Calu3 (cell line): Measurements from ENCODE around the gene BCAT1. TPM values are rescaled to one million over a fixed set of nuclear protein-coding genes. Genes with fewer than 3 reads are reported as not detected.
"Not testable (repeated sequence)": the region's sequence is repeated elsewhere in the genome, so short reads cannot be mapped to it uniquely, and the experiment has no call there.

Experiments used
- BruUV-seq: library from RNA; stranded (reverse); fragments of 400-500 nt; replicated peaks from 2 replicates; lab custom pipeline; 2021; lab: Mats Ljungman, UMichigan
- CTCF ChIA-PET: fragments of 300-600 bp; sonication (Branson Sonifier 250); formaldehyde crosslinking; loops from one replicate; lab custom pipeline; 2022; ENCODE audit warnings: antibody characterized with exemption; lab: Charles Lee
- DNase-seq: peaks from one replicate; pipeline ENCODE4 v3.0.0; 2022
- H3K27ac Mint-ChIP-seq: one replicate; pipeline ENCODE4 v1.8.0; 2022; ENCODE audit warnings: mixed read lengths; ENCODE audit not compliant: unreplicated experiment
- H3K27me3 Mint-ChIP-seq: one replicate; pipeline ENCODE4 v1.8.0; 2022; ENCODE audit warnings: mixed read lengths; ENCODE audit not compliant: unreplicated experiment
- H3K36me3 Mint-ChIP-seq: one replicate; pipeline ENCODE4 v1.8.0; 2022; ENCODE audit warnings: mild to moderate bottlenecking, moderate library complexity, mixed read lengths; ENCODE audit not compliant: insufficient read depth, unreplicated experiment
- H3K4me1 Mint-ChIP-seq: one replicate; pipeline ENCODE4 v1.8.0; 2022; ENCODE audit warnings: mild to moderate bottlenecking, low read depth, mixed read lengths; ENCODE audit not compliant: unreplicated experiment
- H3K4me3 Mint-ChIP-seq: one replicate; pipeline ENCODE4 v1.8.0; 2022; ENCODE audit warnings: mild to moderate bottlenecking, low read depth, moderate library complexity, mixed read lengths; ENCODE audit not compliant: unreplicated experiment
- H3K9me3 Mint-ChIP-seq: one replicate; pipeline ENCODE4 v1.8.0; 2022; ENCODE audit warnings: low read depth, mixed read lengths; ENCODE audit not compliant: unreplicated experiment
- CTCF ChIP-seq: fragments of 200-600 bp; IDR thresholded peaks from one replicate; pipeline ENCODE4 v1.8.0; 2022; ENCODE audit warnings: antibody characterized with exemption; ENCODE audit not compliant: unreplicated experiment
- intact Hi-C: fragments of 100-400 bp; cut with micrococcal nuclease; formaldehyde crosslinking; loops from one replicate; pipeline ENCODE4 v1.10.0; 2022; ENCODE audit not compliant: unreplicated experiment
- total RNA-seq: library from RNA; stranded (reverse); gene quantifications from 2 replicates; pipeline ENCODE4 v1.2.3, GENCODE V29; 2022

BCAT1 gene
- total RNA-seq, 1 experiment from 2014 or later = 4.0 TPM

DNA sequence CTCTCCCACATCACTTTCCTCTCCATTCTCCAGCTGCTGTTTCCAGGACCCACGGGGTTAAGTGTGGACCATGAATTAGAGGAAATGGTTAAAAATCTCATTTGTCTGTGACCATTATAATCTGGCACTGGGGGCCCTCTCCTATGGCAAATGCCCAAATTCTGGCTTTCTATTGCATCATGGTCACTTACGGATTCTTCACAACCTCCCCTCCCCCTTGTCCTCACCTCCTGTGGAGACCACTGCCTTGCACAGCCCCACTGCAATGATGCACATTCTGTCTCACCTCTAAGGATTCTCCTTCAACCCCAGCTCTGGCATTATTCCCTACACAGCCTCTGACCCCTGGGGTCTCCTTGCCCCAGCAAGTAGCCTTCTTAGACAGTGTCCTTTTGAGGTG is 18.9 kb downstream of the BCAT1 start:
- H3K4me1 Mint-ChIP-seq = no peaks in the 10 kb centered on the region
- peaks cover 13% of the 10 kb centered on the region for H3K27me3 Mint-ChIP-seq
- BruUV-seq = no TSS peak
- H3K4me3 Mint-ChIP-seq = no peak overlapping the region
- intact Hi-C loops = no loop called here
- no peaks in the 10 kb centered on the region for H3K9me3 Mint-ChIP-seq
- no peaks in the 10 kb centered on the region for H3K36me3 Mint-ChIP-seq
- DNase-seq = no peak
- CTCF ChIA-PET = no interaction called here
- H3K27ac Mint-ChIP-seq = no peak overlapping the region
- no peak for TF ChIP-seq CTCF

- H3K4me1 Mint-ChIP-seq, H3K4me3 Mint-ChIP-seq, H3K27ac Mint-ChIP-seq, CTCF ChIA-PET, DNase-seq, H3K9me3 Mint-ChIP-seq, BruUV-seq, intact Hi-C loops, H3K36me3 Mint-ChIP-seq: not testable (repeated sequence)
- H3K27me3 Mint-ChIP-seq = peaks cover 13% of the 10 kb centered on the region
Observed at GRCh38 chr12:24928533-24929306, 20.2 kb downstream of the BCAT1 start.

DNA sequence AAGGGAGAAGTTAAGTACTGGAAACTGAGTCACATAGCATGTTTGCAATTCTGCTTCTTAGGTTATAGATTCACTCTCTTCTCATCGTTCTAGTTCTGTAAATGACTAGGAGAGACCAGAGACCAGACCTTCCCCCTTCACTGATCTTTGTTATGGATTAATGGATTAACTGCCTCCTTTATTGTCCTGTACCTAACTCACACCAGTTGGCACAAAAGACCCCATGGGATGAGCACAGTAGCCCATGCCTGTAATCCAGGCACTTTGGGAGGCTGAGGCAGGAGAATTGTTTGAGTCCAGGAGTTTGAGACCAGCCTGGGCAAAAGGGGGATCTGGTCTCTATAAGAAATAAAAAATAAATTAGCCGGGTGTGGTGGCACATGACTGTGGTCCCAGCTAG is 20.8 kb downstream of the BCAT1 start:
- H3K36me3 Mint-ChIP-seq = no peaks in the 10 kb centered on the region
- BruUV-seq = no TSS peak

DNA sequence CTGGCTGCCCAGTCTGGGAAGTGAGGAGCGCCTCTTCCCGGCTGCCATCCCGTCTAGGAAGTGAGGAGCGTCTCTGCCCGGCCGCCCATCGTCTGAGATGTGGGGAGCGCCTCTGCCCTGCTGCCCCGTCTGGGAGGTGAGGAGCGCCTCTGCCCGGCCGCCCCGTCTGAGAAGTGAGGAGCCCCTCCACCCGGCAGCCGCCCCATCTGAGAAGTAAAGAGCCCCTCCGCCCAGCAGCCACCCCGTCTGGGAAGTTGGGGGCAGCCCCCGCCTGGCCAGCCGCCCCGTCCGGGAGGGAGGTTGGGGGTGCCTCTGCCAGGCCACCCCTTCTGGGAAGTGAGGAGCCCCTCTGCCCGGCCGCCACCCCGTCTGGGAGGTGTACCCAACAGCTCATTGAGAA is 22.8 kb downstream of the BCAT1 start:
- H3K4me1 Mint-ChIP-seq, H3K9me3 Mint-ChIP-seq, H3K4me3 Mint-ChIP-seq, DNase-seq, H3K36me3 Mint-ChIP-seq, intact Hi-C loops, H3K27ac Mint-ChIP-seq, BruUV-seq, CTCF ChIA-PET: not testable (repeated sequence)
- H3K27me3 Mint-ChIP-seq = peaks cover 13% of the 10 kb centered on the region

More for the DNA sequence above, 20.8 kb downstream of the BCAT1 start:
- Mint-ChIP-seq H3K9me3 (no peaks in the 10 kb centered on the region), H3K4me1 (no peaks in the 10 kb centered on the region), H3K4me3 (no peak overlapping the region), H3K27ac (no peak overlapping the region), H3K27me3 (peaks cover 13% of the 10 kb centered on the region)
- intact Hi-C loops = no loop called here
- no peak for DNase-seq
- no peak for TF ChIP-seq CTCF
- CTCF ChIA-PET = no interaction called here

- Mint-ChIP-seq H3K36me3 (no peaks in the 10 kb centered on the region), H3K27me3 (no peaks in the 10 kb centered on the region), H3K27ac (no peak overlapping the region), H3K9me3 (no peaks in the 10 kb centered on the region), H3K4me3 (no peak overlapping the region), H3K4me1 (peaks cover 8% of the 10 kb centered on the region)
- no peak for DNase-seq
- TF ChIP-seq CTCF = no peak
- intact Hi-C loops = no loop called here
- CTCF ChIA-PET = interaction anchor here (0.7 kb wide), 1 partner anchor 15 kb away, joined by 5 read pairs; no protein-coding TSS in a partner anchor
- BruUV-seq = no TSS peak
Observed at GRCh38 chr12:24922090-24922489, 26.8 kb downstream of the BCAT1 start.
